Duodenal mucosa (tissue), 2 donors: Measurements from ENCODE around the gene PAPOLA.

Source experiments
- H3K27ac ChIP-seq: one replicate; pipeline ENCODE4 v1.7.0; 2013; ENCODE audit warnings: low read depth, low read length
- H3K27me3 ChIP-seq, 2 donors: one replicate each; pipeline ENCODE4 v1.7.0; 2013; ENCODE audit warnings: low read length in 2 of 2, control low read depth in 1 of 2; ENCODE audit not compliant: insufficient read depth in 2 of 2, control insufficient read depth in 1 of 2
- H3K36me3 ChIP-seq, 2 donors: one replicate each; pipeline ENCODE4 v1.7.0; 2013; ENCODE audit warnings: low read length in 2 of 2, control low read depth in 1 of 2; ENCODE audit not compliant: insufficient read depth in 2 of 2, control insufficient read depth in 1 of 2
- H3K4me1 ChIP-seq, 2 donors: one replicate each; pipeline ENCODE4 v1.7.0; 2013; ENCODE audit warnings: low read length in 2 of 2, control low read depth in 1 of 2; ENCODE audit not compliant: insufficient read depth in 2 of 2, control insufficient read depth in 1 of 2
- H3K4me3 ChIP-seq, 2 donors: one replicate each; pipeline ENCODE4 v1.7.0; 2013; ENCODE audit warnings: low read length in 2 of 2, low read depth in 1 of 2
- H3K9ac ChIP-seq, 2 donors: one replicate each; pipeline ENCODE4 v1.7.0; 2013; ENCODE audit warnings: low read length in 2 of 2, low read depth in 1 of 2
- H3K9me3 ChIP-seq, 2 donors: one replicate each; pipeline ENCODE4 v1.7.0; 2013; ENCODE audit warnings: low read length in 2 of 2, control low read depth in 1 of 2; ENCODE audit not compliant: control insufficient read depth in 1 of 2

Gene PAPOLA

GRCh38 chr14:96512602-96513397 lies 10.6 kb downstream of the PAPOLA start:
- Histone ChIP-seq H3K4me1 (peaks cover 40 to 48% of the 10 kb centered on the region in 2 donors), H3K9me3 (no peaks in the 10 kb centered on the region), H3K36me3 (no peaks in the 10 kb centered on the region), H3K27ac (no peak overlapping the region), H3K27me3 (no peaks in the 10 kb centered on the region), H3K9ac (no peak overlapping the region), H3K4me3 (no peak overlapping the region)

DNA sequence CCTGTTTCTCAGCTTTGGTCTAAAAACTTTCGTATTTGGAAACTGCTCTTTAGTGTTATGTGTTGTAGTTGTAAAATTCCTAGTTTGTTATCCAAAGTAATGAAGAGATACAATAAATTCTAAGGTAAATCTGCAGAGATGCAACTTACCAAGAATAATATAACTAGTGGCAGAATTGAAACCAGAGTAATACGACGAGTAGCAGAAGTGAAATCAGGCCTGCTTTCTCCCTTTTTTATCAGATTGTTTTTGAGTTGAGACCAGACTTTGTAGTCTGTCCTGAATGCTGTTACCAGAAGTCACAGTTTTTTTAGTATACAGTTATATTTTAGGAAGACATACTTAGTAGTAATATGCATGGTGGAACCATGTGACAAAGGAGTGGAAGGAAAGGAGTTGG lies 12.5 kb downstream of the PAPOLA start:
- no peak overlapping the region for H3K9ac ChIP-seq
- no peaks in the 10 kb centered on the region for H3K36me3 ChIP-seq
- no peaks in the 10 kb centered on the region for H3K9me3 ChIP-seq
- H3K27me3 ChIP-seq = no peaks in the 10 kb centered on the region
- H3K4me1 ChIP-seq = peaks cover 37 to 42% of the 10 kb centered on the region in 2 donors
- H3K4me3 ChIP-seq = no peak overlapping the region
- H3K27ac ChIP-seq = no peak overlapping the region

DNA sequence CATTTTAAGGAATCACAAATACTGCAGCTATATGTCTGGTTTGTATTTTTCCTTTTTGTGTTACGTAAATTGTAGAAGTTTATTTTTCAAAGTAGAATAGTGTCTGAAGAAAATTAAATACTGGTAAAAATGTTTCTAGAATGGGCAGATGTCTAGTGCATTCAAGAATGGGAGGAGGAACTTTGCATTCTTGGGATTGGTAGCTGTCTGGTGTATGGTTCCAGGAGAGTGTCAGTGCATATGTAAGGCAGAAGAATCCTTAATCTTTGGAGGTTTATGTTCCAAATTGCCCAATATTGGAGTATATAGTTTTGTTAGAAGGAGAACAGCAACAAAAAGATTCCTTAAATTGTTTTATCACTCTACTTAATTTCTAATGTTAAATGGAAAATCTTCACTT lies 13.5 kb downstream of the PAPOLA start:
- Histone ChIP-seq H3K36me3 (peaks cover 0 to 3% of the 10 kb centered on the region in 2 donors), H3K9ac (no peak overlapping the region), H3K27me3 (no peaks in the 10 kb centered on the region), H3K9me3 (no peaks in the 10 kb centered on the region), H3K4me1 (peaks cover 31 to 35% of the 10 kb centered on the region in 2 donors), H3K4me3 (no peak overlapping the region), H3K27ac (no peak overlapping the region)

DNA sequence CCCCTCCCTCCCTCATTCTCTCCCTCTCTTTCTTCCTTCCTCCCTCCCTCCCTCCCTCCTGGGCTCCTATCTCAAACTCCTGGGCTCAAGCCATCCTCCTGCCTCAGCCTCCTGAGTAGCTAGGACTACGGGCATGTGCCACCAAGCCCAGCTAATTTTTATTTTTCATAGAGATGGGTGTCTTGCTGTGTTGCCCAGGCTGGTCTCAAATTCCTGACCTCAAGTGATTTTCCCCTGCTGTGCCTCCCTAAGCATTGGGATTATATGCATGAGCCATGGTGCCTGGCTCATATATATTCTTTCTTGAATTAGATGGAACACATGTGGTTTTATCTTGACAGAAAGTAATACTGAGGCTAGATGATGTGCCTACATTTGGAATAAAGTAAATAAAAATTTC lies 14.2 kb downstream of the PAPOLA start:
- Histone ChIP-seq H3K27ac (no peak overlapping the region), H3K27me3 (no peaks in the 10 kb centered on the region), H3K9me3 (no peaks in the 10 kb centered on the region), H3K9ac (no peak overlapping the region), H3K36me3 (peaks cover 0 to 5% of the 10 kb centered on the region in 2 donors), H3K4me1 (peaks cover 26 to 29% of the 10 kb centered on the region in 2 donors), H3K4me3 (no peak overlapping the region)

- Histone ChIP-seq H3K4me1 (peaks cover 0 to 4% of the 10 kb centered on the region in 2 donors), H3K9me3 (no peaks in the 10 kb centered on the region), H3K4me3 (no peak overlapping the region), H3K9ac (no peak overlapping the region), H3K27ac (no peak overlapping the region), H3K27me3 (no peaks in the 10 kb centered on the region), H3K36me3 (peaks cover 4 to 27% of the 10 kb centered on the region in 2 donors)
Observed at GRCh38 chr14:96519970-96520369, 17.8 kb downstream of the PAPOLA start.

DNA sequence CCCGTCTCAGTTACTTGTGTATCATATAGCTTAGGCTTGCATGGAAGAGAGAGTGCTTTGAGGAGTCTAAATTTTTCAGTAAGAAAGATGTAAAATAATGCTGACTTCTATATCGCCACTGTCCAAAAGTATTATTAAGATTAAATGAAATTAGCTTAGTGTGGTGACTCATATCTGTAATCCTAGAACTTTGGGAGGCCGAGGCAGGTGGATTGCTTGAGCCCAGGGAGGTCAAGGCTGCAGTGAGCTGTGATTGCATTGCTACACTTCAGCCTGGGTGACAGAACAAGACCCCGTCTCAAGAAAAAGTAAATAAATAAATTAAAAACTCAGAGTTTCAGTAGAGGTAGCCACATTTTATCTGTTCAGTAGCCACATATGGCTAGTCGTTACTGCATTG lies 23.3 kb downstream of the PAPOLA start:
- no peaks in the 10 kb centered on the region for H3K27me3 ChIP-seq
- H3K27ac ChIP-seq = no peak overlapping the region
- peaks cover 16 to 63% of the 10 kb centered on the region in 2 donors for H3K36me3 ChIP-seq
- no peak overlapping the region for H3K4me3 ChIP-seq
- H3K9ac ChIP-seq = no peak overlapping the region
- H3K9me3 ChIP-seq = no peaks in the 10 kb centered on the region
- no peaks in the 10 kb centered on the region for H3K4me1 ChIP-seq

- no peaks in the 10 kb centered on the region for H3K4me1 ChIP-seq
- no peaks in the 10 kb centered on the region for H3K9me3 ChIP-seq
- no peak overlapping the region for H3K9ac ChIP-seq
- H3K4me3 ChIP-seq = no peak overlapping the region
- no peaks in the 10 kb centered on the region for H3K27me3 ChIP-seq
- peaks cover 23 to 61% of the 10 kb centered on the region in 2 donors for H3K36me3 ChIP-seq
- H3K27ac ChIP-seq = no peak overlapping the region
Observed at GRCh38 chr14:96532632-96533031, 30.4 kb downstream of the PAPOLA start.

- Histone ChIP-seq H3K4me1 (peaks cover 0 to 6% of the 10 kb centered on the region in 2 donors), H3K36me3 (peaks cover 18 to 38% of the 10 kb centered on the region in 2 donors)
Observed at GRCh38 chr14:96536807-96537206, 34.6 kb downstream of the PAPOLA start.

GRCh38 chr14:96538097-96538989 lies 36.2 kb downstream of the PAPOLA start:
- H3K27ac ChIP-seq = no peak overlapping the region
- no peaks in the 10 kb centered on the region for H3K27me3 ChIP-seq
- peaks cover 0 to 6% of the 10 kb centered on the region in 2 donors for H3K4me1 ChIP-seq
- peak overlapping the region in 1 of 2 donors; percentile 5 for H3K4me3 ChIP-seq
- H3K36me3 ChIP-seq = peaks cover 13 to 31% of the 10 kb centered on the region in 2 donors
- no peak overlapping the region for H3K9ac ChIP-seq
- H3K9me3 ChIP-seq = no peaks in the 10 kb centered on the region

More at GRCh38 chr14:96536807-96537206, 34.6 kb downstream of the PAPOLA start:
- Histone ChIP-seq H3K9ac (no peak overlapping the region), H3K9me3 (no peaks in the 10 kb centered on the region), H3K27me3 (no peaks in the 10 kb centered on the region), H3K27ac (no peak overlapping the region), H3K4me3 (no peak overlapping the region)

- Histone ChIP-seq H3K36me3 (peaks cover 13 to 31% of the 10 kb centered on the region in 2 donors), H3K27ac (no peak overlapping the region), H3K4me3 (peak overlapping the region in 1 of 2 donors; percentile 5), H3K9me3 (no peaks in the 10 kb centered on the region), H3K4me1 (peaks cover 0 to 6% of the 10 kb centered on the region in 2 donors), H3K27me3 (no peaks in the 10 kb centered on the region), H3K9ac (no peak overlapping the region)
Observed at GRCh38 chr14:96538990-96539317, 36.8 kb downstream of the PAPOLA start.
